GM19023 (cell line): ENCODE data around the gene ADAMTS4.

Experiments used
- ATAC-seq: cut with Tn5 transposase; IDR thresholded peaks from one replicate; pipeline ENCODE4 v1.9.1; 2021; ENCODE audit warnings: mild to moderate bottlenecking, moderate library complexity; ENCODE audit not compliant: unreplicated experiment

Gene ADAMTS4

GRCh38 chr1:161222175-161223019 is 23.5 kb upstream of the ADAMTS4 start:
- ATAC-seq: no peak

GRCh38 chr1:161220002-161220401 is 21.1 kb upstream of the ADAMTS4 start:
- no peak for ATAC-seq

GRCh38 chr1:161219078-161219892 is 20.4 kb upstream of the ADAMTS4 start:
- ATAC-seq: no peak

GRCh38 chr1:161218301-161219077 is 19.6 kb upstream of the ADAMTS4 start:
- ATAC-seq: no peak

- peak; percentile 15 for ATAC-seq
These were observed 19.0 kb upstream of the ADAMTS4 start for GRCh38 chr1:161217831-161218230.

- ATAC-seq: peak; percentile 75
These were observed 18.3 kb upstream of the ADAMTS4 start for GRCh38 chr1:161216945-161217712.

- ATAC-seq: no peak
These were observed 16.2 kb upstream of the ADAMTS4 start, which contains the start of gene FCER1G for GRCh38 chr1:161215076-161215475. Gene FCER1G (plus strand): TSS chr1:161215295. CDS start chr1:161215322, 27 bp downstream.

- ATAC-seq: no peak
These were observed 15.5 kb upstream of the ADAMTS4 start for GRCh38 chr1:161214369-161214768.

GRCh38 chr1:161209790-161210409 is 11.0 kb upstream of the ADAMTS4 start:
- peak; percentile 73 for ATAC-seq

GRCh38 chr1:161207173-161207572 is 8.3 kb upstream of the ADAMTS4 start:
- no peak for ATAC-seq

- ATAC-seq: no peak
These were observed 7.7 kb upstream of the ADAMTS4 start for GRCh38 chr1:161206411-161207140.

- peak; percentile 97 for ATAC-seq
These were observed 3.2 kb upstream of the ADAMTS4 start, which contains the start of gene NDUFS2 for GRCh38 chr1:161201836-161202712. Gene NDUFS2 (plus strand): TSS chr1:161202367. CDS start chr1:161202386, 19 bp downstream.

- ATAC-seq: no peak
These were observed 2.4 kb upstream of the ADAMTS4 start for GRCh38 chr1:161200992-161201835.

- ATAC-seq: no peak
These were observed 1.7 kb upstream of the ADAMTS4 start for GRCh38 chr1:161200421-161200991.

GRCh38 chr1:161199506-161200139 is 769 bp upstream of the ADAMTS4 start:
- ATAC-seq: no peak

- no peak for ATAC-seq
These were observed 509 bp downstream of the ADAMTS4 start for GRCh38 chr1:161198194-161198896.
